GM18517 (cell line): ENCODE measurements around the gene EPC2.
"Not testable (repeated sequence)": the region's sequence is repeated elsewhere in the genome, so short reads cannot be mapped to it uniquely, and the experiment has no call there.

Experiments
- ATAC-seq: cut with Tn5 transposase; IDR thresholded peaks from one replicate; pipeline ENCODE4 v1.9.1; 2021; ENCODE audit warnings: mild to moderate bottlenecking, moderate library complexity; ENCODE audit not compliant: unreplicated experiment

Gene EPC2

GRCh38 chr2:148720501-148721001 is 76.0 kb downstream of the EPC2 start:
- ATAC-seq: no peak

- no peak for ATAC-seq
Measured at GRCh38 chr2:148721520-148721931, 77.0 kb downstream of the EPC2 start.

- no peak for ATAC-seq
Measured at GRCh38 chr2:148721991-148722777, 77.6 kb downstream of the EPC2 start.

- ATAC-seq: peak; percentile 12
Measured at GRCh38 chr2:148725564-148725963, 81.0 kb downstream of the EPC2 start.

GRCh38 chr2:148726228-148726627 is 81.7 kb downstream of the EPC2 start:
- peak; percentile 44 for ATAC-seq

- no peak for ATAC-seq
Measured at GRCh38 chr2:148730085-148730484, 85.5 kb downstream of the EPC2 start.

- ATAC-seq: no peak
Measured at GRCh38 chr2:148737742-148738141, 93.2 kb downstream of the EPC2 start.

- ATAC-seq: no peak
Measured at GRCh38 chr2:148739454-148740105, 95.0 kb downstream of the EPC2 start.

- no peak for ATAC-seq
Measured at GRCh38 chr2:148742373-148742772, 97.8 kb downstream of the EPC2 start.

- ATAC-seq: no peak
Measured at GRCh38 chr2:148745151-148745851, 100.8 kb downstream of the EPC2 start.

- no peak for ATAC-seq
Measured at GRCh38 chr2:148746973-148747372, 102.4 kb downstream of the EPC2 start.

GRCh38 chr2:148751907-148752306 is 107.4 kb downstream of the EPC2 start:
- no peak for ATAC-seq

- ATAC-seq: no peak
Measured at GRCh38 chr2:148752977-148753376, 108.4 kb downstream of the EPC2 start.

- ATAC-seq: no peak
Measured at GRCh38 chr2:148754864-148755263, 110.3 kb downstream of the EPC2 start.

GRCh38 chr2:148756292-148756975 is 111.9 kb downstream of the EPC2 start:
- no peak for ATAC-seq

GRCh38 chr2:148764815-148765214 is 120.3 kb downstream of the EPC2 start:
- no peak for ATAC-seq

GRCh38 chr2:148770047-148770446 is 125.5 kb downstream of the EPC2 start:
- no peak for ATAC-seq

GRCh38 chr2:148781544-148781943 is 137.0 kb downstream of the EPC2 start:
- ATAC-seq: no peak

GRCh38 chr2:148789059-148789458 is 144.5 kb downstream of the EPC2 start:
- ATAC-seq: no peak

GRCh38 chr2:148790172-148790571 is 145.6 kb downstream of the EPC2 start:
- ATAC-seq: not testable (repeated sequence)

GRCh38 chr2:148794558-148794957 is 150.0 kb downstream of the EPC2 start:
- no peak for ATAC-seq
